ENCODE data around the gene ST6GALNAC3.
"Not testable (repeated sequence)": the region's sequence is repeated elsewhere in the genome, so short reads cannot be mapped to it uniquely, and the experiment has no call there.

ST6GALNAC3 gene

DNA sequence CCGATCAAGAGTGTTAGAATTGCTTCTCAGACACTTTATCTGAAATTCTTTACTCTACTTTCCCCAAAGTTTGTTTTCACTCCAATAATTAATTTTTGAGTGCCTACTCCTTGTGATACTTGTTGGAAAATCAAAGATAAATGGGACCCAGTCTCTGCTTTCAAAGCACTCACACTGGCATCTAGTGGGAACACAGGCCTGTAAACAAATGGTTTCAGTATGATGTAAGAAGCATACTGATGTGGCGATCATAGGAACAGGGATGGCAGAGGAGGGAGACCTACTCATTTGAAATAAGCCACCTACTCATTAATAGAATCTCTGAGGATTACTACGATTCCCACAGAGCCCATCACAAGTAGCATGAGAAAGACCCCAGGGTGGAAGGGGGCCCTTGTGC is 519.1 kb downstream of the ST6GALNAC3 start:
- no peak for DNase-seq

DNA sequence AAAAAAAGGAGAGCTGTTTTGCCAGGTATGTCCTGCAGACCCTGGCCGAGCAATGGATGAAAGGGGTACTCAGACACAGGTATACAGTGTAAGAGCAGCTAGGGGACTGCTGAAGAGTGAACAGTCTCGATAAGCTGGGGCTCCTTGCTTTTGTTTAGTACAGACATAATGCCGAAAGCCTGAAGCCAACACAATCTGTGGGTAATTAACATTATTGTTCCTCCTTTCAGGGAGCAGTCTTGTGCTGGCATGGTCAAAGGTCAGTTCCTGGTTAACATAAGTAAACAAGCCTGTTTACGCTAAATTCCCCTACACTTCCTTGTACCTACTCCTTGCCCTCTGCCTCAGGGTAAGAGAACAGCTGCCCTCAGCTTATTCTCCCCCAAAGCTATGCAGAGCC is 520.5 kb downstream of the ST6GALNAC3 start:
- DNase-seq: no peak

GRCh38 chr1:76601465-76601864 is 526.9 kb downstream of the ST6GALNAC3 start:
- no peak for DNase-seq

GRCh38 chr1:76607717-76608116 is 533.2 kb downstream of the ST6GALNAC3 start:
- no peak for DNase-seq

GRCh38 chr1:76611770-76612445 is 537.4 kb downstream of the ST6GALNAC3 start:
- DNase-seq: no peak

- DNase-seq: no peak
Measured at GRCh38 chr1:76613886-76614285, 539.3 kb downstream of the ST6GALNAC3 start.

GRCh38 chr1:76615253-76616035 is 540.9 kb downstream of the ST6GALNAC3 start:
- no peak for DNase-seq

DNA sequence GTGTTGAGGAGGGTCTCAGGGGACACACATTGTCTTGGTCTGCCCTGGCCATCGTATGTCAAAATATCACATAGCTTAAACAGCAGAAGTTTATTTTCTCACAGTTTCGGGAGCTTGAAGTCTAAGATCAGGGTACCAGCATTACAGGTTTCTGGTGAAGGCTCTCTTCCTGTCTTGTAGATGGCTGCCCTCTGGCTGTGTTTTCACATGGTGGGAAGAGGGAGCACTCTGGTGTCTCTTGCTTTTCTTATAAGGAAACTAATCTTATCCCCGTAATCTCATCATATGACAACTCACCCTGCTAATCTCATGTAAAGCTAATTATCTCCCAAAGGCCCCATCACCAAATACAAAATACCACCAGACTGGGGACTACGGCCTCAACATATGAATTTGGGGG is 545.8 kb downstream of the ST6GALNAC3 start:
- DNase-seq: no peak

DNA sequence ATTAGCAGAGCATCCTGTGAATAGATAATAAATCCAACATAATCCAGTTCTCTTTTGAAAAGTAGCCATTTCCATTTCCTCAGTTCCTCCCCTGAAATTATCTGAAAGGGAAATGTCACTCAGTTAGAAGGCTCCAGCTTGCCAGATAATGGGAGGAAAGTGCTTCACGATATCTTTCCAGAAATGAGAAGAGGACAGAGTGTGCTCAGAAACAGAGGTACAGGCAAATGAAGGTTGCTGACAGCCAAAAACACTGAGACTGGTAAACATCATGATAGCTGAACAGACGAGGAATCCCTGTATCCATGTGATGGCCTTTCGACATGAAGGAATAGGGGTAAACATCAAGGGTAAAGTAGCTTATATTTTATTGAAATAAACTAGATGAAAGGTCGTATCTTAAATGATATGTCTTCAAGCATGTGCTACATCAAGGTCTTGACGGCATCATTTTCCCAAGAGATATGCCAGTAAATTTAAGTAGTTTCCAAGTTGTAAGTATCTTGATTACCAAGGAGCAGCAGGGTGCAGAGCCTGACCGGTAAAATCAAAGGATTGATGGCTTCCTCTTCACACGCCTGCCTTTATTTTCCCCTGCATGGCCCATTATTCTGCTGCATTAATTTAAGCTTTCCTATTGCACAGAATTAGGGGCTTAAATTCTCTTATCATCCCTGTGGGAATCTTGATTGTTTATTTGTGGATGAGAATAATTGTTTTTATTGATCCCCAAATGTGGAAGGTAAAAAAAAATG is 548.4 kb downstream of the ST6GALNAC3 start:
- no peak for DNase-seq

- peak; percentile 46 for DNase-seq
Measured at GRCh38 chr1:76625886-76626678, 551.5 kb downstream of the ST6GALNAC3 start.

- DNase-seq: no peak
Measured at GRCh38 chr1:76627498-76627897, 553.0 kb downstream of the ST6GALNAC3 start.

DNA sequence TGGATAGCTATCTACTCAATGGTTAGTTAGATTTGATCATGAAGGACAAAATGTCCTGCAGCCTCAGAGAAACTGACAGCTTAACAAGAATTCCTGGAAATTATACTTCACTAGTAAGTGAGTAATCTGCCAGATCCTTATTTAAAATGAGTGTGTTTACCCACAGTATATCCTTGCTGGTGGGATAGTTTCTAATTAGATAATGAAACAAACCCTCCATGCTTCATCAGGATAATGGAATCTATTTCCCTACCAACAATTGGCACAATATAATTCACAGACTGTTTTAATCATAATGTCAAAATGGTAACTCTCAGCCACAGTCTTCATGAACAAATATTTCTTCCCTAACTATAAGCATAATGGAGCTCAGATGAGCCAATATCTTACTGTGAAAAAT is 553.4 kb downstream of the ST6GALNAC3 start:
- no peak for DNase-seq

DNA sequence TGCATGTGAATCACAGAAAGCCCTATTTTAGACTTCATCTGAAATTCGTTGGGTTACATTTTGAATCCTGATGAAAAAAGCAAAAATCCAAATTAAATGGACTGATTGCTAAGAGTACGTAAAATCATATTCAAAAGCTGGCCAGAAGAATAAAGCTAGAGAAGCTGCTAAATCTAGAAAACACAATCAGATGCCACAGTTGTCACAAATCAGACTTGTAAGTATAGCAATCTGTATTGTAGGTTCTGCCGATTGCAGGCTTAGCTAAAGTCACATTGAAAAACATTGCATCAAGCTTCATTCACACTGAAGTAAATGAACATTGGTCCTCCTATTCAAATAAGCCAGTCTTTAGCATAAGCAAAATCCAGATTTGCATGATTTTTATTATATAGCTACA is 557.6 kb downstream of the ST6GALNAC3 start:
- no peak for DNase-seq

DNA sequence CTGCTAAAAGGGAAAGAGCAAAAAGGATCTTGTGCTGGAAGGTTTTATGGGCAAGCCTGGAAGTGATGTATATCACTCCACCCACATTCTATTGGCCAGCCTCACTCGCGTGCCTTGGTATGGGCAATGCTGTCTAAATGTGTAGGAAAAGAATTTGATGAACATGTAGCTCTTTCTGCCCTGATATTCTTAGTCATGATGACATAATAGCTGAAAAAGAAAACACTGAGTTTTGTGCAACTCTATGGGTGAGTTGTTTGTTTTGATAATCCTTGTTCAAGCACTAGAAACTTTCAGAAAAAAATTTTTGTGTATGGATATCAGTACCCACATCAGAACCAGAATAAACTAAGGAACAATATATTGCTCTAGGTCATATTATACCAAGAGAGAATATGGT is 561.2 kb downstream of the ST6GALNAC3 start:
- no peak for DNase-seq

- no peak for DNase-seq
Measured at GRCh38 chr1:76639181-76639580, 564.6 kb downstream of the ST6GALNAC3 start.

GRCh38 chr1:76640092-76640491 is 565.5 kb downstream of the ST6GALNAC3 start:
- DNase-seq: no peak

DNA sequence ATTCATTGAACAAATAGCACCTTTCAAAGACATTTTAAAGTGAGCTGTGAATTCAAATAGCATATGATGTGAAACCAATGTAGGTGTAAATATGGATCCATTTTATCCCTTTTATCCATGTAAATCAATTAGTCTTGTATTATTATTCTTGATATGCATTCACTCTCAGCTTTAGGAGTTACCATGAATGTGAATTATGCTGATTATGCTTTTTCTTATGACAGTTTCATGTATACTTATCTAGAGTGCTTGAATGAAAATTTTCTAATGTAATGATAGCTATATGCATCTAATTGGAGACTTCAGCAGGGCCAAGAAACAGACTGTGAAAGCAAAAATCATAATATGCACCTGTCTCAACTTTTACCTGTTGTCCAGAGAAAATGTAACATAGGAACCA is 566.2 kb downstream of the ST6GALNAC3 start:
- DNase-seq: no peak

GRCh38 chr1:76644139-76644538 is 569.6 kb downstream of the ST6GALNAC3 start:
- no peak for DNase-seq

GRCh38 chr1:76652860-76653259 is 578.3 kb downstream of the ST6GALNAC3 start:
- not testable (repeated sequence) for DNase-seq

DNA sequence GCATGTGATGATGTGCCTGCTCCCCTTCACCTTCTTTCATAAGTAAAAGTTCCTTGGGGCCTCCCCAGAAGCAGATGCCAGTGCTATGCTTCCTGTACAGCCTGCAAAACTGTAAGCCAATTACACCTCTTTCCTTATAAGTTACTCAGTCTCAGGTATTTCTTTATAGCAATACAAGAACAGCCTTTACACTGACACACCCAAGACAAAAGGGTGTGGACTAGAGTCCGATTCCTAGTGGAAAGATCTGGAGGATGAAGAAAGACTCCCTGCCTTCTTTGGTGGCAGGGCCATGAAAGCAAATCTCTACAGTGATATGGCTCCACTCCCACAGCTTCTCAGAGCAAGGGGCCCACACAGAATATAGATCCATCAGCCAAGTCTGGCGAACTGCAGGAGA is 583.1 kb downstream of the ST6GALNAC3 start:
- no peak for DNase-seq

DNA sequence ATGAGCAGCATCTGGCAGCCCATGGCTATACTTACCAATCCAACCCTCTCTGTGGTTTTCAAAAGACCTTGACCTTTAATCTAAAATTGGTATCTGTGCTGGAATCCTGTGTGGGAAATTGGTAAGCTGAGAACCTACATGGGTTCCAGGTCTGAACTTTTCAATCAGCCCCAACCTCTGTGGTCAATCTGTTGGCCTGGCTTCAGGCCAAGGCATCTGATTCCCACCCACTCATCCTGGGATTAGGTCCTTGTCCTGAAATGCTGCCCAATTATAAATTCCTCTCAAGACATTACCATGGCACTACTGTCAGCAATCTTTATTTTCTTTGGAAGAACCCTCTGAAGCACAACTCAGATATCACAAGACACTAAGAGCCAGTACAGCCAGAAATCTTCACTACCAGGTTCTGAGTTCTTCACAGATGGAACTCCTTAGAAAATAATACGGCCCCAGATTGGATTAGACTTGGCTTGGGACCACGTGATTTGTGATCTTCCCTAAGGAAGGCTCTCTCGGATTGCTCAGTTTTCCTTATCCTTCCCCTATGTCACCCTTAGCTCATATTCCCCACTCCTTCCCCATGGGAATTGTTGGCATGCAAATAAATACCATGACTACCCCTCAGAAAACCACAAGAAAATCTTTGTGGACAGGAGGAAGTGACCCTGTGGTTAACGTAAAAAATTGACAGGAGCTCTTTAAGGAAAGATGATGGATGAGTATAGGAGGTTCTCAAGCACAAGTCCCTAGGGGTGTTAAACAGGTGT is 584.8 kb downstream of the ST6GALNAC3 start:
- DNase-seq: no peak

- DNase-seq: no peak
Measured at GRCh38 chr1:76661531-76661930, 587.0 kb downstream of the ST6GALNAC3 start.

All from NCI-H1694 treated with DMSO at 0.1 percent for 48 hours (cell line).